HepG2 (cell line): ENCODE results near the gene ZMYM4. TPM values are rescaled to one million over a fixed set of nuclear protein-coding genes. Genes with fewer than 3 reads are reported as not detected.

ENCODE experiments used
- ATAC-seq: fragments of 200-7000 bp; cut with Tn5 transposase; 3 replicates; pipeline ENCODE4 v1.9.1; 2020; ENCODE audit warnings: mild to moderate bottlenecking, moderate library complexity
- BruUV-seq: library from RNA; stranded (reverse); fragments of 400-500 nt; replicated peaks from 2 replicates; lab custom pipeline; 2021; lab: Mats Ljungman, UMichigan
- CTCF ChIA-PET: fragments of 300-600 bp; formaldehyde crosslinking; extraction: SDS; loops from one replicate; lab custom pipeline; 2021; ENCODE audit warnings: low total read pairs, inconsistent platforms, low intra/inter-chr PET ratio; lab: Yijun Ruan, JAX
- POLR2A ChIA-PET: fragments of 350-600 bp; sonication (Branson Sonifier 250); formaldehyde crosslinking; loops from one replicate; lab custom pipeline; 2020; ENCODE audit warnings: antibody characterized with exemption, inconsistent platforms; lab: Yijun Ruan, JAX
- DNase-seq: peaks from one replicate; pipeline ENCODE4 v3.0.0-alpha.2; 2015; ENCODE audit warnings: low spot score
- FAIRE-seq: peaks from 3 replicates; lab custom pipeline; 2011; peaks lifted over from hg19 to GRCh38; lab: Jason Lieb, UNC
- H2AFZ ChIP-seq: one replicate; pipeline ENCODE4 v1.6.1; 2011; ENCODE audit warnings: low read length, inconsistent platforms
- H3K27ac ChIP-seq: fragments of 300-600 bp; 3 replicates; pipeline ENCODE4 v1.8.0; 2011; ENCODE audit warnings: mixed run types, mild to moderate bottlenecking, mixed read lengths, low read length, inconsistent platforms; ENCODE audit not compliant: insufficient read depth; ENCODE audit errors: extremely low read length
- H3K27me3 ChIP-seq, 2 experiments: fragments of 200-600 bp in 1 of 2; 2 replicates in 1 of 2; 3 replicates in 1 of 2; pipeline versions ENCODE4 v1.6.0 to v1.8.0; 2011; ENCODE audit warnings: low read length in 2 of 2, mild to moderate bottlenecking in 2 of 2, moderate library complexity in 2 of 2, inconsistent platforms in 1 of 2; ENCODE audit not compliant: insufficient read depth in 2 of 2, control insufficient read depth in 1 of 2
- H3K36me3 ChIP-seq, 2 experiments: fragments of 200-600 bp in 1 of 2; replicated peaks in 1 of 2; 2 replicates in 1 of 2; 3 replicates in 1 of 2; pipeline versions ENCODE4 v1.5.1 to v1.8.0; 2011; ENCODE audit warnings: low read length in 2 of 2, inconsistent platforms in 1 of 2; ENCODE audit not compliant: insufficient read depth in 2 of 2, control insufficient read depth in 1 of 2
- H3K4me1 ChIP-seq: 2 replicates; pipeline ENCODE4 v1.5.1; 2012; ENCODE audit warnings: low read length, inconsistent platforms; ENCODE audit not compliant: insufficient read depth
- H3K4me2 ChIP-seq: 2 replicates; pipeline ENCODE4 v1.6.0; 2011; ENCODE audit warnings: low read depth, low read length, inconsistent platforms
- H3K4me3 ChIP-seq, 3 experiments: fragments of 200-600 bp in 1 of 3; sonication (generic), shearing (Covaris generic) in 1 of 3; replicated peaks in 1 of 3; 2 replicates each; pipeline ENCODE4 v1.5.1; 2011 to 2016; ENCODE audit warnings: low read length in 3 of 3, inconsistent platforms in 2 of 3, low read depth in 2 of 3, mild to moderate bottlenecking in 2 of 3, control low read depth in 1 of 3, mixed read lengths in 1 of 3; ENCODE audit not compliant: insufficient read depth in 1 of 3
- H3K79me2 ChIP-seq: one replicate; pipeline ENCODE4 v1.6.1; 2011; ENCODE audit warnings: low read length, inconsistent platforms; ENCODE audit not compliant: insufficient read depth
- H3K9ac ChIP-seq: 2 replicates; pipeline ENCODE4 v1.6.0; 2011; ENCODE audit warnings: mild to moderate bottlenecking, low read depth, low read length, inconsistent platforms; ENCODE audit not compliant: insufficient read depth
- H3K9me3 ChIP-seq: 2 replicates; pipeline ENCODE4 v1.5.1; 2012; ENCODE audit warnings: mild to moderate bottlenecking, low read length
- H4K20me1 ChIP-seq: 2 replicates; pipeline ENCODE4 v1.6.0; 2011; ENCODE audit warnings: inconsistent platforms, mild to moderate bottlenecking, low read length, moderate library complexity; ENCODE audit not compliant: insufficient read depth
- CCDC6 ChIP-seq: sonication (generic); formaldehyde crosslinking; IDR thresholded peaks from 2 replicates; pipeline ENCODE4 v1.8.1; 2022; ENCODE audit warnings: mild to moderate bottlenecking, missing genetic modification reagents, moderate library complexity
- MAFF ChIP-seq: IDR thresholded peaks from 2 replicates; pipeline ENCODE4 v1.6.1; 2011; ENCODE audit warnings: low read depth, low read length, improper control_type of control experiment
- TAF15 ChIP-seq: fragments of 200-400 bp; formaldehyde crosslinking; IDR thresholded peaks from one replicate; pipeline ENCODE4 v1.6.1; 2018; ENCODE audit warnings: mild to moderate bottlenecking, low read depth, low read length; ENCODE audit not compliant: poor library complexity, severe bottlenecking
- WGBS: methylation state at CpG from one replicate; pipeline ENCODE4 v1.1.6; 2017; ENCODE audit warnings: low lambda C conversion rate; 5-methylcytosine and 5-hydroxymethylcytosine counted together
- in situ Hi-C: cut with HindIII; loops from 2 replicates; pipeline ENCODE4 v1.10.0; 2017; ENCODE audit warnings: low pct_unique_long_range_greater_than_20kb; ENCODE audit not compliant: extremely low pct_ligation_motif_present
- intact Hi-C: fragments of 100-400 bp; cut with micrococcal nuclease; formaldehyde crosslinking; loops from one replicate; pipeline ENCODE4 v1.10.0; 2022; ENCODE audit not compliant: unreplicated experiment
- polyA plus RNA-seq, 8 experiments: library from polyadenylated mRNA; depleted of rRNA in 3 of 8; stranded (reverse) in 7 of 8; unstranded in 1 of 8; fragments of >200 nt; fragmentation: Illumina TruSeq in 4 of 8; extraction: Trizol in 4 of 8; gene quantifications; 2 replicates each; pipeline versions ENCODE4 v1.2.1 to v1.2.3, GENCODE V29; 2011 to 2016; ENCODE audit warnings: low read depth in 4 of 8, missing spikeins in 1 of 8, mixed read lengths in 1 of 8; ENCODE audit not compliant: insufficient read depth in 1 of 8
- total RNA-seq, 5 experiments: library from RNA; depleted of rRNA; stranded (reverse); fragments of >200 nt; fragmentation: Illumina TruSeq; extraction: Trizol; gene quantifications; 2 replicates each; pipeline ENCODE4 v1.2.3, GENCODE V29; 2016; ENCODE audit warnings: low read depth in 1 of 5

ZMYM4 gene
- total and polyA plus RNA-seq, 2 of the 13 experiments (the other 11 are each of a cell fraction or from before 2014, with no cell fraction given), result 13.9 to 37.6 TPM

- CTCF ChIA-PET, result no interaction called here
- POLR2A ChIA-PET, result no interaction called here
Measured at GRCh38 chr1:35361638-35362037, 93.1 kb downstream of the ZMYM4 start.

GRCh38 chr1:35364741-35365140 lies 96.2 kb downstream of the ZMYM4 start:
- H3K9ac ChIP-seq, result no peak overlapping the region
- ChIA-PET POLR2A (no interaction called here), CTCF (no interaction called here)
- no peak overlapping the region for H3K27ac ChIP-seq
- DNase-seq (no peak), FAIRE-seq (no peak), ATAC-seq (no peak)
- BruUV-seq, result no TSS peak
- no peaks in the 10 kb centered on the region for H3K27me3 ChIP-seq
- H2AFZ ChIP-seq, result no peak overlapping the region
- H3K4me2 ChIP-seq, result no peak overlapping the region
- no peaks in the 10 kb centered on the region for H4K20me1 ChIP-seq
- no peaks in the 10 kb centered on the region for H3K9me3 ChIP-seq
- 95% methylated on average over 3 of the region's 3 CpGs for WGBS
- TF ChIP-seq MAFF, result no peak
- TF ChIP-seq TAF15, result no peak
- in situ Hi-C loops (no loop called here), intact Hi-C loops (no loop called here)
- H3K4me1 ChIP-seq, result no peaks in the 10 kb centered on the region
- no peak overlapping the region for H3K4me3 ChIP-seq
- peaks cover 4 to 32% of the 10 kb centered on the region in 2 experiments; a peak in 4 of 5 replicates for H3K36me3 ChIP-seq
- no peaks in the 10 kb centered on the region for H3K79me2 ChIP-seq

More at GRCh38 chr1:35361638-35362037, 93.1 kb downstream of the ZMYM4 start:
- Histone ChIP-seq H3K27ac (no peak overlapping the region), H3K27me3 (no peaks in the 10 kb centered on the region), H2AFZ (no peak overlapping the region), H3K4me3 (no peak overlapping the region), H4K20me1 (no peaks in the 10 kb centered on the region), H3K79me2 (no peaks in the 10 kb centered on the region), H3K4me1 (no peaks in the 10 kb centered on the region), H3K36me3 (peaks cover 4 to 35% of the 10 kb centered on the region in 2 experiments), H3K9me3 (no peaks in the 10 kb centered on the region), H3K9ac (no peak overlapping the region), H3K4me2 (no peak overlapping the region)
- DNase-seq (no peak), FAIRE-seq (no peak), ATAC-seq (no peak)
- TSS peak; percentile 16 for BruUV-seq
- WGBS, result 95% methylated on average over 3 of the region's 3 CpGs
- no peak for TF ChIP-seq CCDC6 (CRISPR knock-in tag)
- intact Hi-C loops (no loop called here), in situ Hi-C loops (no loop called here)
